CD14-positive monocyte (primary cell): ENCODE measurements around the gene ABCA6. TPM values are rescaled to one million over a fixed set of nuclear protein-coding genes. Genes with fewer than 3 reads are reported as not detected.
A peak's percentile ranks its signal among the peaks of the same experiment; 100 is the strongest.

Experiments
- DNase-seq, 3 donors: peaks; one replicate each; pipeline ENCODE4 v3.0.0-alpha.2; 2011 to 2022
- H2AFZ ChIP-seq: 2 replicates; pipeline ENCODE4 v1.6.0; 2012; ENCODE audit warnings: mild to moderate bottlenecking, low read depth, low read length, inconsistent platforms; ENCODE audit not compliant: insufficient read depth, poor library complexity, severe bottlenecking
- H3K27ac ChIP-seq, 2 donors: 1 replicate in 1 of 2; 2 replicates in 1 of 2; pipeline ENCODE4 v1.5.1; 2012 to 2013; ENCODE audit warnings: low read length in 2 of 2, control low read depth in 1 of 2, inconsistent platforms in 1 of 2, low read depth in 1 of 2, mild to moderate bottlenecking in 1 of 2
- H3K27me3 ChIP-seq, 2 donors: one replicate each; pipeline versions ENCODE4 v1.6.0 to v1.6.1; 2011 to 2013; ENCODE audit warnings: low read length in 2 of 2; ENCODE audit not compliant: control insufficient read depth in 2 of 2, insufficient read depth in 2 of 2
- H3K36me3 ChIP-seq, 2 donors: replicated peaks in 1 of 2; 1 replicate in 1 of 2; 2 replicates in 1 of 2; pipeline versions ENCODE4 v1.5.1 to v1.6.1; 2012 to 2013; ENCODE audit warnings: low read length in 2 of 2, control low read depth in 1 of 2, inconsistent platforms in 1 of 2, mild to moderate bottlenecking in 1 of 2; ENCODE audit not compliant: insufficient read depth in 2 of 2, control insufficient read depth in 1 of 2
- H3K4me1 ChIP-seq, 2 donors: 1 replicate in 1 of 2; 2 replicates in 1 of 2; pipeline versions ENCODE4 v1.5.1 to v1.6.1; 2012 to 2013; ENCODE audit warnings: low read length in 2 of 2, control low read depth in 1 of 2, inconsistent platforms in 1 of 2, mild to moderate bottlenecking in 1 of 2, moderate library complexity in 1 of 2; ENCODE audit not compliant: insufficient read depth in 2 of 2, control insufficient read depth in 1 of 2
- H3K4me2 ChIP-seq: replicated peaks from 2 replicates; pipeline ENCODE3; 2012; ENCODE audit warnings: low read length, moderate library complexity, mild to moderate bottlenecking; ENCODE audit not compliant: poor library complexity, severe bottlenecking; ENCODE audit errors: extremely low read depth
- H3K4me3 ChIP-seq, 3 experiments: fragments of 200-600 bp in 1 of 3; sonication (generic) in 1 of 3; replicated peaks in 1 of 3; 1 replicate in 2 of 3; 2 replicates in 1 of 3; pipeline ENCODE4 v1.5.1; 2011 to 2013; ENCODE audit warnings: low read length in 3 of 3, mild to moderate bottlenecking in 3 of 3, control low read depth in 2 of 3, low read depth in 2 of 3, inconsistent platforms in 1 of 3, moderate library complexity in 1 of 3
- H3K79me2 ChIP-seq: 2 replicates; pipeline ENCODE4 v1.6.0; 2012; ENCODE audit warnings: mild to moderate bottlenecking, control low read depth, inconsistent platforms, low read length, moderate library complexity; ENCODE audit not compliant: insufficient read depth
- H3K9ac ChIP-seq: 2 replicates; pipeline ENCODE4 v1.6.0; 2017; ENCODE audit warnings: low read length, mild to moderate bottlenecking; ENCODE audit not compliant: insufficient read depth, poor library complexity, severe bottlenecking
- H3K9me3 ChIP-seq, 2 donors: replicated peaks in 1 of 2; 1 replicate in 1 of 2; 2 replicates in 1 of 2; pipeline versions ENCODE4 v1.5.1 to v1.6.1; 2012 to 2013; ENCODE audit warnings: low read length in 2 of 2, control low read depth in 1 of 2; ENCODE audit not compliant: control insufficient read depth in 1 of 2, insufficient read depth in 1 of 2
- H4K20me1 ChIP-seq: 2 replicates; pipeline ENCODE4 v1.6.0; 2012; ENCODE audit warnings: mild to moderate bottlenecking, low read length, control low read depth, moderate library complexity; ENCODE audit not compliant: insufficient read depth
- H3K27ac Mint-ChIP-seq, 7 donors: one replicate each; pipeline ENCODE4 v1.8.0; 2020; ENCODE audit warnings: mild to moderate bottlenecking in 7 of 7, mixed read lengths in 7 of 7, moderate library complexity in 6 of 7, inconsistent platforms in 2 of 7
- H3K27me3 Mint-ChIP-seq, 3 donors: one replicate each; pipeline ENCODE4 v1.8.0; 2021 to 2022; ENCODE audit warnings: low read depth in 3 of 3, mild to moderate bottlenecking in 3 of 3, mixed read lengths in 3 of 3, moderate library complexity in 3 of 3, inconsistent platforms in 1 of 3
- H3K36me3 Mint-ChIP-seq, 2 donors: one replicate each; pipeline ENCODE4 v1.8.0; 2020; ENCODE audit warnings: mixed read lengths in 2 of 2, inconsistent platforms in 1 of 2, mild to moderate bottlenecking in 1 of 2
- H3K4me1 Mint-ChIP-seq: one replicate; pipeline ENCODE4 v1.8.0; 2020; ENCODE audit warnings: mild to moderate bottlenecking, mixed read lengths
- H3K4me3 Mint-ChIP-seq, 2 donors: one replicate each; pipeline ENCODE4 v1.8.0; 2020; ENCODE audit warnings: mild to moderate bottlenecking in 2 of 2, mixed read lengths in 2 of 2, moderate library complexity in 1 of 2
- H3K9me3 Mint-ChIP-seq, 7 donors: one replicate each; pipeline ENCODE4 v1.8.0; 2020 to 2022; ENCODE audit warnings: mixed read lengths in 7 of 7, mild to moderate bottlenecking in 6 of 7, moderate library complexity in 6 of 7, inconsistent platforms in 2 of 7
- CTCF ChIP-seq: fragments of 200-600 bp; IDR thresholded peaks from one replicate; pipeline ENCODE4 v1.8.0; 2022; ENCODE audit warnings: antibody characterized with exemption, mild to moderate bottlenecking
- WGBS: methylation state at CpG from one replicate; pipeline ENCODE4 v1.1.5; 2013; ENCODE audit warnings: missing lambda C conversion rate; ENCODE audit not compliant: insufficient coverage; 5-methylcytosine and 5-hydroxymethylcytosine counted together
- intact Hi-C, 2 donors: fragments of 100-400 bp; cut with micrococcal nuclease; formaldehyde crosslinking; loops; one replicate each; pipeline versions ENCODE4 v1.15.0 to v1.15.1; 2023
- polyA plus RNA-seq, 3 donors: library from polyadenylated mRNA; depleted of rRNA in 1 of 3; unstranded in 2 of 3; stranded (reverse) in 1 of 3; fragments of 300-500 nt in 2 of 3; fragments of >200 nt in 1 of 3; fragmentation: Illumina TruSeq in 2 of 3; gene quantifications; 1 replicate in 2 of 3; 2 replicates in 1 of 3; pipeline ENCODE4 v1.2.3, GENCODE V29; 2012 to 2021

Gene ABCA6
- polyA plus RNA-seq, 3 donors: 0.52 to 0.93 (median 0.76) TPM

GRCh38 chr17:69048634-69049033 is 93.1 kb downstream of the ABCA6 start:
- WGBS: no CpG with 5 or more reads among the region's 2 CpGs
- no peak overlapping the region for H3K4me3 Mint-ChIP-seq
- peaks cover 43% of the 10 kb centered on the region for H3K4me1 Mint-ChIP-seq
- H3K4me1 ChIP-seq: peaks cover 34 to 50% of the 10 kb centered on the region in 2 donors
- H3K27me3 Mint-ChIP-seq: no peaks in the 10 kb centered on the region
- no peak overlapping the region for H3K4me3 ChIP-seq
- no peak for DNase-seq
- H3K4me2 ChIP-seq: no peak overlapping the region
- intact Hi-C loops: no loop called here
- peaks cover 2 to 10% (median 5%) of the 10 kb centered on the region in 7 donors for H3K9me3 Mint-ChIP-seq
- no peaks in the 10 kb centered on the region for H3K27me3 ChIP-seq
- TF ChIP-seq CTCF: no peak
- H3K9ac ChIP-seq: no peak overlapping the region
- H3K36me3 ChIP-seq: no peaks in the 10 kb centered on the region
- H2AFZ ChIP-seq: peak overlapping the region; percentile 4
- no peaks in the 10 kb centered on the region for H4K20me1 ChIP-seq
- peak overlapping the region in 4 of 7 donors; percentile 35 to 91 (median 86) for H3K27ac Mint-ChIP-seq
- H3K79me2 ChIP-seq: no peaks in the 10 kb centered on the region
- peaks cover 3 to 7% of the 10 kb centered on the region in 2 donors for H3K36me3 Mint-ChIP-seq
- peak overlapping the region; percentile 68 to 83 for H3K27ac ChIP-seq
- no peaks in the 10 kb centered on the region for H3K9me3 ChIP-seq

GRCh38 chr17:69047368-69048263 is 94.1 kb downstream of the ABCA6 start:
- no peak for TF ChIP-seq CTCF
- H3K36me3 ChIP-seq: no peaks in the 10 kb centered on the region
- no peak overlapping the region for H3K9ac ChIP-seq
- no peaks in the 10 kb centered on the region for H3K27me3 ChIP-seq
- peak overlapping the region in 1 of 3 experiments; percentile 47 for H3K4me3 ChIP-seq
- H3K79me2 ChIP-seq: no peaks in the 10 kb centered on the region
- H3K9me3 ChIP-seq: no peaks in the 10 kb centered on the region
- peak overlapping the region; percentile 32 for H2AFZ ChIP-seq
- intact Hi-C loops: no loop called here
- H3K36me3 Mint-ChIP-seq: peaks cover 3 to 7% of the 10 kb centered on the region in 2 donors
- H3K27ac Mint-ChIP-seq: peak overlapping the region; percentile 86 to 94 (median 91)
- H3K9me3 Mint-ChIP-seq: peaks cover 2 to 8% (median 4%) of the 10 kb centered on the region in 7 donors
- no peaks in the 10 kb centered on the region for H4K20me1 ChIP-seq
- H3K4me1 ChIP-seq: peaks cover 37 to 54% of the 10 kb centered on the region in 2 donors
- 0% methylated on average over 2 of the region's 3 CpGs for WGBS
- H3K4me2 ChIP-seq: peak overlapping the region; percentile 53
- DNase-seq: peak; percentile 54 to 77 (median 69)
- H3K4me1 Mint-ChIP-seq: peaks cover 47% of the 10 kb centered on the region
- peak overlapping the region; percentile 69 to 83 for H3K27ac ChIP-seq
- no peaks in the 10 kb centered on the region for H3K27me3 Mint-ChIP-seq
- peak overlapping the region; percentile 17 to 72 for H3K4me3 Mint-ChIP-seq
